OCI-LY1 (cell line): ENCODE measurements around the gene ANO6.

Experiments used
- H2AFZ ChIP-seq: fragments of 200-600 bp; sonication (generic), shearing (Covaris generic); 2 replicates; pipeline ENCODE4 v1.6.0; 2014; ENCODE audit warnings: antibody characterized with exemption, mild to moderate bottlenecking, low read length
- H3F3A ChIP-seq: fragments of 200-600 bp; sonication (generic), shearing (Covaris generic); 2 replicates; pipeline ENCODE4 v1.6.0; 2014; ENCODE audit warnings: mild to moderate bottlenecking, antibody characterized with exemption, low read length, moderate library complexity; ENCODE audit not compliant: insufficient read depth
- H3K27ac ChIP-seq: fragments of 200-600 bp; sonication (generic); 2 replicates; pipeline ENCODE4 v1.5.1; 2014; ENCODE audit warnings: low read length, mixed run types, mild to moderate bottlenecking, low read depth; ENCODE audit not compliant: poor library complexity, severe bottlenecking
- H3K27me3 ChIP-seq: fragments of 200-600 bp; sonication (generic); 2 replicates; pipeline ENCODE4 v1.6.0; 2014; ENCODE audit warnings: antibody characterized with exemption, mild to moderate bottlenecking, low read length, moderate library complexity; ENCODE audit not compliant: insufficient read depth
- H3K36me3 ChIP-seq: fragments of 200-600 bp; sonication (generic); 2 replicates; pipeline ENCODE4 v1.6.1; 2014; ENCODE audit warnings: mild to moderate bottlenecking, antibody characterized with exemption, low read length, moderate library complexity, mixed read lengths; ENCODE audit not compliant: insufficient read depth
- H3K4me1 ChIP-seq: fragments of 200-600 bp; sonication (generic); 2 replicates; pipeline ENCODE4 v1.5.1; 2014; ENCODE audit warnings: mild to moderate bottlenecking, low read length, moderate library complexity; ENCODE audit not compliant: insufficient read depth, severe bottlenecking
- H3K4me2 ChIP-seq: fragments of 200-600 bp; sonication (generic), shearing (Covaris generic); 2 replicates; pipeline ENCODE4 v1.6.1; 2014; ENCODE audit warnings: low read length
- H3K4me3 ChIP-seq: fragments of 200-600 bp; sonication (generic); 2 replicates; pipeline ENCODE4 v1.5.1; 2014; ENCODE audit warnings: low read length, low read depth, mild to moderate bottlenecking, mixed read lengths; ENCODE audit not compliant: poor library complexity, severe bottlenecking
- H3K79me2 ChIP-seq: fragments of 200-600 bp; shearing (Covaris generic); 2 replicates; pipeline ENCODE4 v1.6.1; 2016; ENCODE audit warnings: mixed run types, low read length, mixed read lengths; ENCODE audit not compliant: insufficient read depth
- H3K9ac ChIP-seq: fragments of 200-600 bp; sonication (generic), shearing (Covaris generic); 2 replicates; pipeline ENCODE4 v1.6.1; 2014; ENCODE audit warnings: mild to moderate bottlenecking, low read length, mixed read lengths
- H3K9me2 ChIP-seq: fragments of 200-600 bp; sonication (generic), shearing (Covaris generic); 2 replicates; pipeline ENCODE4 v1.6.1; 2014; ENCODE audit warnings: low read depth, mild to moderate bottlenecking, low read length, mixed read lengths
- H3K9me3 ChIP-seq: fragments of 200-600 bp; shearing (Covaris generic); 2 replicates; pipeline ENCODE4 v1.6.1; 2014; ENCODE audit warnings: low read length, mixed read lengths
- H4K20me1 ChIP-seq: fragments of 200-600 bp; sonication (generic), shearing (Covaris generic); 2 replicates; pipeline ENCODE4 v1.6.0; 2016; ENCODE audit warnings: mild to moderate bottlenecking, low read length; ENCODE audit not compliant: insufficient read depth
- EZH2 ChIP-seq: fragments of 200-600 bp; sonication (generic), shearing (Covaris generic); IDR thresholded peaks from 2 replicates; pipeline ENCODE4 v1.8.0; 2017; ENCODE audit warnings: borderline replicate concordance, mixed run types, mild to moderate bottlenecking, antibody characterized with exemption, low read length, moderate library complexity, mixed read lengths
- TF ChIP-seq, protein P1 (sequence below): fragments of 200-600 bp; sonication (generic), shearing (Covaris generic); IDR thresholded peaks from 2 replicates; pipeline ENCODE4 v1.5.1; 2017; ENCODE audit warnings: mild to moderate bottlenecking, antibody characterized with exemption, low read length, moderate library complexity, mixed read lengths

Gene ANO6

DNA sequence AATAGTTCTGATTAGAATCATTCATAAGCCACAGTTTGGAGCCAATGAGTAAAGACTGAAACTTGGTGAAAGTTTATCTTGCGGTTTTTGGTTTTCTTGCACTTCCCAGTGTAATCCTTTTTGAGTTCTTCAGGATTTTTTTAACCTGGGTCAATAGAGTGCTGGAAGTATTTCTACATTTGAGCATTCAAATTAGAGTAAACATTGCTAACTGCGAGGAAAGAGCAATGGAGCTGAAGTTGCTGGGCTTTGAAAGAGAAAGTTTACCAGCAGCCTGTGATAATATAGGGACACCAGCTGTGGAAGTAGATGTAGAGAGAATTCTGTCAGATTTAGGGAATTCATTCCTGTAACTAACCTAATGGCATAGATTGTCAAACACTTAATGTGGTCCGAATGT is 30.3 kb downstream of the ANO6 start:
- H3K27me3 ChIP-seq = no peaks in the 10 kb centered on the region
- H3K36me3 ChIP-seq = no peaks in the 10 kb centered on the region
- no peaks in the 10 kb centered on the region for H4K20me1 ChIP-seq
- H3K9ac ChIP-seq = no peak overlapping the region
- H3K9me2 ChIP-seq = no peaks in the 10 kb centered on the region
- peaks cover 10% of the 10 kb centered on the region for H3K4me1 ChIP-seq
- no peak overlapping the region for H2AFZ ChIP-seq
- no peak overlapping the region for H3K4me3 ChIP-seq
- H3F3A ChIP-seq = no peaks in the 10 kb centered on the region
- H3K4me2 ChIP-seq = no peak overlapping the region
- TF ChIP-seq EZH2 = no peak
- TF ChIP-seq, protein P1, sequence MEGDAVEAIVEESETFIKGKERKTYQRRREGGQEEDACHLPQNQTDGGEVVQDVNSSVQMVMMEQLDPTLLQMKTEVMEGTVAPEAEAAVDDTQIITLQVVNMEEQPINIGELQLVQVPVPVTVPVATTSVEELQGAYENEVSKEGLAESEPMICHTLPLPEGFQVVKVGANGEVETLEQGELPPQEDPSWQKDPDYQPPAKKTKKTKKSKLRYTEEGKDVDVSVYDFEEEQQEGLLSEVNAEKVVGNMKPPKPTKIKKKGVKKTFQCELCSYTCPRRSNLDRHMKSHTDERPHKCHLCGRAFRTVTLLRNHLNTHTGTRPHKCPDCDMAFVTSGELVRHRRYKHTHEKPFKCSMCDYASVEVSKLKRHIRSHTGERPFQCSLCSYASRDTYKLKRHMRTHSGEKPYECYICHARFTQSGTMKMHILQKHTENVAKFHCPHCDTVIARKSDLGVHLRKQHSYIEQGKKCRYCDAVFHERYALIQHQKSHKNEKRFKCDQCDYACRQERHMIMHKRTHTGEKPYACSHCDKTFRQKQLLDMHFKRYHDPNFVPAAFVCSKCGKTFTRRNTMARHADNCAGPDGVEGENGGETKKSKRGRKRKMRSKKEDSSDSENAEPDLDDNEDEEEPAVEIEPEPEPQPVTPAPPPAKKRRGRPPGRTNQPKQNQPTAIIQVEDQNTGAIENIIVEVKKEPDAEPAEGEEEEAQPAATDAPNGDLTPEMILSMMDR = no peak
- H3K27ac ChIP-seq = no peak overlapping the region
- H3K9me3 ChIP-seq = no peaks in the 10 kb centered on the region
- no peaks in the 10 kb centered on the region for H3K79me2 ChIP-seq

DNA sequence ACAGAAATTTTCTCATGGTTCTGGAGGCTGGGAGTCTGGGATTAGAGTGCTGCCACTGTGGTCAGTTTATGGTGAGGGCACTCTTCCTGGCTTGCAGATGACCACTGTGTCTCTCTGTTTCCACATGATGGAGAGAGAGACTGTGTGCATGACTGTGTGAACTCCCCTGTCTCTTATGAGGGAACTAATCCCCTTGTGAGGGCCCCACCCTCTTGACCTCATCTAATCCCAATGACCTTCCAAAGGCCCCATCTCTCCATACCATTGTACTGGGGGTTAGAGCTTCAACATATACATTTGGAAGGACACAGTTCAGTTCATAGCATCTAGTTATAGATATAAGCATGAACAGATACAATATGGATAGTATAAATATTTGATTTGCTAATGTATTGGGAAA is 31.7 kb downstream of the ANO6 start:
- H3K79me2 ChIP-seq = no peaks in the 10 kb centered on the region

DNA sequence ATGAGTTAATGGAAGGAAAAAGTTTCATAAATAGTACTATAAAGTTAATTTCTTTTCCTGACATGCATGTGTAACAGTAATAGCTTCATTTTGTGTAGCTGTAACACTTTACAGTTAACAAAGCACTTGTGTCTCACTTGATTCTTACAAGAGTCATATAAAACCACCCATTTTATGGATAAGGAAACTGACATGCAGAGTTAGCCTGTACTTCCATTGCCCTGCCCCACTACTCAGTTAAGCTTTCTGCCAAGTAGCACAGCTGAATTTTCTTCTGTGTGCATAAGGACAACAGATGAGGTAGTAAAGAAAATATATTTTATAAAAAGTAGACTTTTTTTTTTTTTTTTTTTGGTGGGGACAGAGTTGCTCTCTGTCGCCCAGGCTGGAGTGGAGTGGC is 32.2 kb downstream of the ANO6 start:
- H3F3A ChIP-seq = no peaks in the 10 kb centered on the region
- H3K4me3 ChIP-seq = no peak overlapping the region
- H3K4me1 ChIP-seq = peaks cover 10% of the 10 kb centered on the region
- no peaks in the 10 kb centered on the region for H3K9me2 ChIP-seq
- H3K36me3 ChIP-seq = no peaks in the 10 kb centered on the region
- H4K20me1 ChIP-seq = no peaks in the 10 kb centered on the region
- TF ChIP-seq EZH2 = no peak
- TF ChIP-seq, protein P1 = no peak
- no peaks in the 10 kb centered on the region for H3K9me3 ChIP-seq
- H3K4me2 ChIP-seq = no peak overlapping the region
- H2AFZ ChIP-seq = no peak overlapping the region
- no peak overlapping the region for H3K27ac ChIP-seq
- no peaks in the 10 kb centered on the region for H3K79me2 ChIP-seq
- H3K27me3 ChIP-seq = no peaks in the 10 kb centered on the region
- no peak overlapping the region for H3K9ac ChIP-seq

More for the DNA sequence above, 31.7 kb downstream of the ANO6 start:
- no peaks in the 10 kb centered on the region for H3F3A ChIP-seq
- H3K36me3 ChIP-seq = no peaks in the 10 kb centered on the region
- H3K9ac ChIP-seq = no peak overlapping the region
- H3K27me3 ChIP-seq = no peaks in the 10 kb centered on the region
- TF ChIP-seq EZH2 = no peak
- TF ChIP-seq, protein P1 = no peak
- no peak overlapping the region for H2AFZ ChIP-seq
- no peaks in the 10 kb centered on the region for H3K9me2 ChIP-seq
- no peaks in the 10 kb centered on the region for H3K9me3 ChIP-seq
- no peak overlapping the region for H3K27ac ChIP-seq
- no peak overlapping the region for H3K4me3 ChIP-seq
- peaks cover 10% of the 10 kb centered on the region for H3K4me1 ChIP-seq
- H3K4me2 ChIP-seq = no peak overlapping the region
- H4K20me1 ChIP-seq = no peaks in the 10 kb centered on the region
